H9 (cell line): ENCODE results near the gene MAP2K3. TPM values are rescaled to one million over a fixed set of nuclear protein-coding genes. Genes with fewer than 3 reads are reported as not detected.

ENCODE experiments used
- DNase-seq: peaks from one replicate; pipeline ENCODE4 v3.0.0-alpha.2; 2017
- H2AFZ ChIP-seq: one replicate; pipeline ENCODE4 v1.6.1; 2013; ENCODE audit warnings: mild to moderate bottlenecking, low read length, control low read depth, moderate library complexity
- H2AK5ac ChIP-seq: 2 replicates; pipeline ENCODE4 v1.6.1; 2013; ENCODE audit warnings: low read length, control low read depth, mixed read lengths; ENCODE audit not compliant: insufficient read length
- H2BK120ac ChIP-seq: one replicate; pipeline ENCODE4 v1.6.1; 2013; ENCODE audit warnings: low read depth, mild to moderate bottlenecking, low read length, control low read depth, inconsistent platforms; ENCODE audit not compliant: poor library complexity, severe bottlenecking
- H2BK12ac ChIP-seq: 2 replicates; pipeline ENCODE4 v1.6.1; 2013; ENCODE audit warnings: low read length, control low read depth, mixed read lengths, low read depth; ENCODE audit not compliant: insufficient read length
- H2BK15ac ChIP-seq: 2 replicates; pipeline ENCODE4 v1.6.1; 2013; ENCODE audit warnings: low read depth, low read length, control low read depth
- H2BK20ac ChIP-seq: one replicate; pipeline ENCODE4 v1.6.1; 2013; ENCODE audit warnings: low read depth, mild to moderate bottlenecking, low read length, control low read depth, inconsistent platforms; ENCODE audit not compliant: poor library complexity, severe bottlenecking
- H2BK5ac ChIP-seq: 2 replicates; pipeline ENCODE4 v1.6.1; 2013; ENCODE audit warnings: low read length, control low read depth, mixed read lengths; ENCODE audit not compliant: insufficient read length
- H3K14ac ChIP-seq: 2 replicates; pipeline ENCODE4 v1.6.1; 2013; ENCODE audit warnings: low read length, control low read depth; ENCODE audit not compliant: insufficient read depth
- H3K18ac ChIP-seq: 2 replicates; pipeline ENCODE4 v1.6.1; 2013; ENCODE audit warnings: low read depth, mild to moderate bottlenecking, mixed read lengths, low read length, control low read depth; ENCODE audit not compliant: insufficient read length
- H3K23ac ChIP-seq: 2 replicates; pipeline ENCODE4 v1.6.1; 2013; ENCODE audit warnings: low read length, control low read depth, mixed read lengths, low read depth; ENCODE audit not compliant: insufficient read length
- H3K23me2 ChIP-seq: 2 replicates; pipeline ENCODE4 v1.6.1; 2013; ENCODE audit warnings: low read depth, mild to moderate bottlenecking, mixed read lengths, low read length, control low read depth; ENCODE audit not compliant: insufficient read length, poor library complexity, severe bottlenecking
- H3K27ac ChIP-seq: 2 replicates; pipeline ENCODE4 v1.5.1; 2013; ENCODE audit warnings: low read length, control low read depth, mixed read lengths, low read depth; ENCODE audit not compliant: insufficient read length
- H3K27me3 ChIP-seq: 2 replicates; pipeline ENCODE4 v1.6.1; 2013; ENCODE audit warnings: low read length, control low read depth, inconsistent platforms; ENCODE audit not compliant: insufficient read depth
- H3K4ac ChIP-seq: 2 replicates; pipeline ENCODE4 v1.6.1; 2013; ENCODE audit warnings: low read depth, mild to moderate bottlenecking, control low read depth, inconsistent platforms, low read length, moderate library complexity
- H3K4me1 ChIP-seq: 2 replicates; pipeline ENCODE4 v1.6.1; 2013; ENCODE audit warnings: low read length, control low read depth, inconsistent platforms; ENCODE audit not compliant: insufficient read depth
- H3K4me2 ChIP-seq: 2 replicates; pipeline ENCODE4 v1.6.1; 2013; ENCODE audit warnings: low read length, control low read depth, mixed read lengths; ENCODE audit not compliant: insufficient read length, insufficient read depth
- H3K56ac ChIP-seq: 2 replicates; pipeline ENCODE4 v1.6.1; 2013; ENCODE audit warnings: low read depth, mild to moderate bottlenecking, mixed read lengths, low read length, control low read depth; ENCODE audit not compliant: insufficient read length
- H3K79me1 ChIP-seq: 2 replicates; pipeline ENCODE4 v1.6.1; 2013; ENCODE audit warnings: low read depth, mild to moderate bottlenecking, moderate library complexity, low read length, control low read depth, inconsistent platforms; ENCODE audit not compliant: insufficient read depth, poor library complexity, severe bottlenecking
- H3K79me2 ChIP-seq: 2 replicates; pipeline ENCODE4 v1.6.1; 2013; ENCODE audit warnings: low read length, control low read depth, inconsistent platforms; ENCODE audit not compliant: insufficient read depth
- H3K9ac ChIP-seq: 2 replicates; pipeline ENCODE4 v1.6.1; 2013; ENCODE audit warnings: low read length, control low read depth, mixed read lengths; ENCODE audit not compliant: insufficient read length; ENCODE audit errors: extremely low read depth
- H3K9me3 ChIP-seq: one replicate; pipeline ENCODE4 v1.6.1; 2013; ENCODE audit warnings: low read depth, low read length, inconsistent platforms; ENCODE audit not compliant: control insufficient read depth
- H3T11ph ChIP-seq: one replicate; pipeline ENCODE4 v1.6.1; 2013; ENCODE audit warnings: mild to moderate bottlenecking, low read length, control low read depth, inconsistent platforms
- H4K20me1 ChIP-seq: one replicate; pipeline ENCODE4 v1.6.1; 2013; ENCODE audit not compliant: control insufficient read depth, insufficient read length, insufficient read depth
- H4K5ac ChIP-seq: 2 replicates; pipeline ENCODE4 v1.6.1; 2013; ENCODE audit warnings: low read depth, mild to moderate bottlenecking, mixed read lengths, low read length, control low read depth; ENCODE audit not compliant: insufficient read length
- H4K8ac ChIP-seq: replicated peaks from 2 replicates; pipeline ENCODE4 v1.6.1; 2013; ENCODE audit warnings: low read length, control low read depth, mixed read lengths, low read depth; ENCODE audit not compliant: insufficient read length
- H4K91ac ChIP-seq: 2 replicates; pipeline ENCODE4 v1.6.1; 2013; ENCODE audit warnings: low read depth, mild to moderate bottlenecking, moderate library complexity, mixed read lengths, low read length, control low read depth; ENCODE audit not compliant: insufficient read length
- H3K27ac Mint-ChIP-seq, 3 experiments: 2 replicates in 2 of 3; 3 replicates in 1 of 3; pipeline ENCODE4 v1.8.0; 2020 to 2021; ENCODE audit warnings: mixed read lengths in 3 of 3, mild to moderate bottlenecking in 1 of 3, moderate library complexity in 1 of 3
- H3K27me3 Mint-ChIP-seq: 2 replicates; pipeline ENCODE4 v1.8.0; 2021; ENCODE audit warnings: low read depth, mild to moderate bottlenecking, moderate library complexity, mixed read lengths
- H3K36me3 Mint-ChIP-seq, 3 experiments: 2 replicates in 2 of 3; 3 replicates in 1 of 3; pipeline ENCODE4 v1.8.0; 2020 to 2021; ENCODE audit warnings: low read depth in 3 of 3, mixed read lengths in 3 of 3; ENCODE audit not compliant: insufficient read depth in 1 of 3
- H3K4me1 Mint-ChIP-seq, 2 experiments: 2 replicates each; pipeline ENCODE4 v1.8.0; 2020; ENCODE audit warnings: mixed read lengths in 2 of 2
- H3K4me3 Mint-ChIP-seq, 2 experiments: 2 replicates in 1 of 2; 3 replicates in 1 of 2; pipeline ENCODE4 v1.8.0; 2020 to 2021; ENCODE audit warnings: mild to moderate bottlenecking in 2 of 2, mixed read lengths in 2 of 2, moderate library complexity in 1 of 2
- H3K9me3 Mint-ChIP-seq, 2 experiments: 2 replicates in 1 of 2; 3 replicates in 1 of 2; pipeline ENCODE4 v1.8.0; 2020; ENCODE audit warnings: mild to moderate bottlenecking in 2 of 2, mixed read lengths in 2 of 2, moderate library complexity in 1 of 2
- CTCF ChIP-seq: fragments of 200-600 bp; sonication (generic); conservative IDR thresholded peaks from 3 replicates; pipeline ENCODE4 v1.8.0; 2021; ENCODE audit warnings: antibody characterized with exemption, mild to moderate bottlenecking
- WGBS: extraction: QIAGEN DNeasy Blood & Tissue Kit; methylation state at CpG from one replicate; pipeline ENCODE4 v1.1.7; 2013; ENCODE audit warnings: missing lambda C conversion rate, low lambda C conversion rate, mixed read lengths; ENCODE audit not compliant: insufficient read length; ENCODE audit errors: extremely low coverage; 5-methylcytosine and 5-hydroxymethylcytosine counted together
- total RNA-seq: library from RNA; stranded (reverse); gene quantifications from 2 replicates; pipeline ENCODE4 v1.2.1, GENCODE V29; 2021

Gene MAP2K3
- total RNA-seq, 1 experiment from 2014 or later = 26.1 TPM

GRCh38 chr17:21361020-21361809, 76.7 kb downstream of the MAP2K3 start:
- Histone ChIP-seq H2BK15ac (no peak overlapping the region), H3K18ac (no peak overlapping the region), H4K91ac (no peak overlapping the region), H3K9ac (no peak overlapping the region), H2BK12ac (no peak overlapping the region), H3K14ac (no peak overlapping the region), H4K5ac (no peak overlapping the region), H2BK20ac (no peak overlapping the region), H2AK5ac (no peak overlapping the region), H3K4ac (no peak overlapping the region), H3K23ac (no peak overlapping the region), H3K9me3 (no peaks in the 10 kb centered on the region), H3K4me1 (no peaks in the 10 kb centered on the region; the same call in 1 of the 2 replicates), H3T11ph (no peak overlapping the region), H2AFZ (no peak overlapping the region), H3K23me2 (no peaks in the 10 kb centered on the region), H3K4me2 (no peak overlapping the region), H4K8ac (no peak overlapping the region), H3K56ac (no peak overlapping the region), H3K27ac (no peak overlapping the region), H2BK120ac (no peak overlapping the region), H3K79me2 (no peaks in the 10 kb centered on the region), H4K20me1 (no peaks in the 10 kb centered on the region), H3K27me3 (no peaks in the 10 kb centered on the region), H3K79me1 (no peaks in the 10 kb centered on the region), H2BK5ac (no peak overlapping the region)
- H3K27me3 Mint-ChIP-seq = peaks cover 16% of the 10 kb centered on the region
- DNase-seq = no peak
- no peak overlapping the region for H3K4me3 Mint-ChIP-seq
- no peaks in the 10 kb centered on the region for H3K36me3 Mint-ChIP-seq
- no peak for TF ChIP-seq CTCF
- H3K4me1 Mint-ChIP-seq = peaks cover 23 to 28% of the 10 kb centered on the region in 2 experiments
- no CpG with 5 or more reads among the region's 5 CpGs for WGBS
- H3K27ac Mint-ChIP-seq = no peak overlapping the region
- no peaks in the 10 kb centered on the region; a peak in 1 of 5 replicates for H3K9me3 Mint-ChIP-seq
